PC-9 (cell line): Measurements from ENCODE around the gene ZNF672. TPM values are rescaled to one million over a fixed set of nuclear protein-coding genes. Genes with fewer than 3 reads are reported as not detected.

Experiments
- BruUV-seq: library from RNA; stranded (reverse); fragments of 400-500 nt; replicated peaks from 2 replicates; lab custom pipeline; 2021; lab: Mats Ljungman, UMichigan
- CTCF ChIA-PET: fragments of 300-600 bp; sonication (Branson Sonifier 250); formaldehyde crosslinking; loops from one replicate; lab custom pipeline; 2022; ENCODE audit warnings: antibody characterized with exemption; lab: Charles Lee
- POLR2A ChIA-PET: fragments of 300-600 bp; sonication (Branson Sonifier 250); formaldehyde crosslinking; loops from one replicate; lab custom pipeline; 2022; ENCODE audit warnings: antibody characterized with exemption; ENCODE audit not compliant: unreplicated experiment; lab: Charles Lee
- DNase-seq, 2 experiments: peaks; one replicate each; pipeline versions ENCODE4 v3.0.0 to v3.0.0-alpha.2; 2015 to 2022; ENCODE audit warnings: mixed read lengths in 1 of 2
- H2AFZ ChIP-seq: fragments of 200-600 bp; sonication (generic); 2 replicates; pipeline ENCODE4 v1.8.1; 2017; ENCODE audit warnings: antibody characterized with exemption
- H3F3A ChIP-seq: fragments of 200-600 bp; sonication (generic); 2 replicates; pipeline ENCODE4 v1.8.1; 2017; ENCODE audit warnings: antibody characterized with exemption, mild to moderate bottlenecking, low read depth; ENCODE audit not compliant: insufficient read depth
- H3K27ac ChIP-seq: fragments of 200-600 bp; sonication (generic); 2 replicates; pipeline ENCODE4 v1.6.1; 2016; ENCODE audit warnings: mixed run types
- H3K27me3 ChIP-seq: fragments of 200-600 bp; sonication (generic); 2 replicates; pipeline ENCODE4 v1.6.1; 2016; ENCODE audit warnings: low read depth, mixed run types; ENCODE audit not compliant: insufficient read depth
- H3K36me3 ChIP-seq: fragments of 200-600 bp; sonication (generic); 2 replicates; pipeline ENCODE4 v1.6.1; 2016; ENCODE audit warnings: low read depth, mixed run types
- H3K4me1 ChIP-seq: fragments of 200-600 bp; sonication (generic); replicated peaks from 2 replicates; pipeline ENCODE4 v1.6.1; 2016; ENCODE audit warnings: mixed run types; ENCODE audit not compliant: insufficient read depth
- H3K4me2 ChIP-seq: fragments of 200-600 bp; sonication (generic); 2 replicates; pipeline ENCODE4 v1.6.1; 2017; ENCODE audit warnings: mixed run types
- H3K4me3 ChIP-seq: fragments of 200-600 bp; sonication (generic); 2 replicates; pipeline ENCODE4 v1.6.1; 2016; ENCODE audit warnings: mixed run types
- H3K79me2 ChIP-seq: fragments of 200-600 bp; sonication (generic); 2 replicates; pipeline ENCODE4 v1.6.1; 2017; ENCODE audit warnings: low read depth, mixed run types
- H3K9me2 ChIP-seq: fragments of 200-600 bp; sonication (generic); 2 replicates; pipeline ENCODE4 v1.8.1; 2017; ENCODE audit warnings: mild to moderate bottlenecking; ENCODE audit not compliant: insufficient read depth
- H3K9me3 ChIP-seq: fragments of 200-600 bp; sonication (generic); 2 replicates; pipeline ENCODE4 v1.8.1; 2016; ENCODE audit warnings: low read depth; ENCODE audit not compliant: insufficient read depth
- H4K20me1 ChIP-seq: fragments of 200-600 bp; sonication (generic); 2 replicates; pipeline ENCODE4 v1.8.1; 2017; ENCODE audit not compliant: insufficient read depth
- CTCF ChIP-seq: fragments of 200-600 bp; sonication (generic); conservative IDR thresholded peaks from 2 replicates; pipeline ENCODE4 v1.6.1; 2017; ENCODE audit warnings: mixed run types, antibody characterized with exemption, mild to moderate bottlenecking, moderate library complexity
- EZH2 ChIP-seq: fragments of 200-600 bp; sonication (generic); IDR thresholded peaks from 2 replicates; pipeline ENCODE4 v1.8.0; 2017; ENCODE audit warnings: antibody characterized with exemption, low read depth
- intact Hi-C: fragments of 100-400 bp; cut with micrococcal nuclease; formaldehyde crosslinking; loops from one replicate; pipeline ENCODE4 v1.10.0; 2022; ENCODE audit not compliant: unreplicated experiment
- total RNA-seq: library from RNA; stranded (reverse); gene quantifications from 2 replicates; pipeline ENCODE4 v1.2.3, GENCODE V29; 2021

ZNF672 gene
- total RNA-seq, 1 experiment from 2014 or later: 24.7 TPM

- ChIA-PET CTCF (no interaction called here), POLR2A (no interaction called here)
- H3K36me3 ChIP-seq: no peaks in the 10 kb centered on the region; the same call in 1 of the 2 replicates
- intact Hi-C loops: no loop called here
- no peaks in the 10 kb centered on the region for H3K4me1 ChIP-seq
- no TSS peak for BruUV-seq
- H3K4me3 ChIP-seq: no peak overlapping the region
- TF ChIP-seq CTCF: no peak
- no peak for TF ChIP-seq EZH2
- no peaks in the 10 kb centered on the region for H3F3A ChIP-seq
- no peak overlapping the region for H2AFZ ChIP-seq
- no peaks in the 10 kb centered on the region for H3K27me3 ChIP-seq
- DNase-seq: no peak
- no peak overlapping the region for H3K27ac ChIP-seq
- no peaks in the 10 kb centered on the region for H3K9me2 ChIP-seq
- no peaks in the 10 kb centered on the region for H3K9me3 ChIP-seq
- no peaks in the 10 kb centered on the region; the same call in 1 of the 2 replicates for H3K79me2 ChIP-seq
- no peaks in the 10 kb centered on the region for H4K20me1 ChIP-seq
- no peak overlapping the region for H3K4me2 ChIP-seq
Measured at GRCh38 chr1:248849152-248849551, 11.1 kb downstream of the ZNF672 start.

- BruUV-seq: no TSS peak
- POLR2A ChIA-PET: no interaction called here
- CTCF ChIA-PET: no interaction called here
- H3K36me3 ChIP-seq: no peaks in the 10 kb centered on the region; the same call in 1 of the 2 replicates
- H2AFZ ChIP-seq: no peak overlapping the region
- H3K79me2 ChIP-seq: no peaks in the 10 kb centered on the region
- no peak for TF ChIP-seq EZH2
- TF ChIP-seq CTCF: no peak
- no peaks in the 10 kb centered on the region for H3K9me2 ChIP-seq
- no peaks in the 10 kb centered on the region for H4K20me1 ChIP-seq
- H3K27ac ChIP-seq: no peak overlapping the region
- no peak overlapping the region for H3K4me2 ChIP-seq
- no peaks in the 10 kb centered on the region for H3K27me3 ChIP-seq
- DNase-seq: no peak
- intact Hi-C loops: no loop called here
- no peaks in the 10 kb centered on the region for H3F3A ChIP-seq
- no peak overlapping the region for H3K4me3 ChIP-seq
- H3K9me3 ChIP-seq: no peaks in the 10 kb centered on the region
- H3K4me1 ChIP-seq: no peaks in the 10 kb centered on the region
Measured at GRCh38 chr1:248849637-248850036, 11.6 kb downstream of the ZNF672 start.

- H3K36me3 ChIP-seq: no peaks in the 10 kb centered on the region; the same call in 1 of the 2 replicates
- ChIA-PET POLR2A (no interaction called here), CTCF (no interaction called here)
- DNase-seq: no peak
- no peaks in the 10 kb centered on the region for H4K20me1 ChIP-seq
- H3K27ac ChIP-seq: no peak overlapping the region
- BruUV-seq: no TSS peak
- TF ChIP-seq EZH2 (no peak), CTCF (no peak)
- no peaks in the 10 kb centered on the region for H3F3A ChIP-seq
- no peaks in the 10 kb centered on the region for H3K27me3 ChIP-seq
- intact Hi-C loops: no loop called here
- H2AFZ ChIP-seq: no peak overlapping the region
- no peaks in the 10 kb centered on the region for H3K79me2 ChIP-seq
- no peak overlapping the region for H3K4me2 ChIP-seq
- H3K4me3 ChIP-seq: no peak overlapping the region
- no peaks in the 10 kb centered on the region for H3K4me1 ChIP-seq
- H3K9me2 ChIP-seq: no peaks in the 10 kb centered on the region
- no peaks in the 10 kb centered on the region for H3K9me3 ChIP-seq
Measured at GRCh38 chr1:248850124-248850523, 12.1 kb downstream of the ZNF672 start.
